ENCODE results near the gene ARSD.

- TF ChIP-seq EZH2 (IDR thresholded peaks at IDR 0.05; ENCODE audit: low read length) (no peak), CTCF (optimal IDR thresholded peaks at IDR 0.05 in 1 of 3, IDR thresholded peaks at IDR 0.05 in 1 of 3, conservative IDR thresholded peaks at IDR 0.05 in 1 of 3; ENCODE audit: extremely low read depth in 1 of 3, insufficient read depth in 2 of 3, low read length in 3 of 3) (no peak)
Observed at GRCh38 chrX:2908125-2908685, 20.9 kb downstream of the ARSD start.
